SU-DHL-6 (cell line): ENCODE measurements around the gene ENTR1.

ENCODE experiments used
- H2AFZ ChIP-seq: fragments of 200-600 bp; sonication (generic); 2 replicates; pipeline ENCODE4 v1.6.1; 2014; ENCODE audit warnings: low read depth, mild to moderate bottlenecking, moderate library complexity, mixed read lengths, antibody characterized with exemption, low read length; ENCODE audit not compliant: severe bottlenecking
- H3F3A ChIP-seq: fragments of 200-600 bp; shearing (Covaris generic); 2 replicates; pipeline ENCODE4 v1.6.0; 2016; ENCODE audit warnings: antibody characterized with exemption, mild to moderate bottlenecking; ENCODE audit not compliant: insufficient read depth
- H3K27ac ChIP-seq: fragments of 200-600 bp; sonication (generic); 2 replicates; pipeline ENCODE4 v1.5.1; 2016; ENCODE audit warnings: low read depth, mild to moderate bottlenecking, low read length, moderate library complexity, mixed read lengths
- H3K27me3 ChIP-seq: fragments of 200-600 bp; sonication (generic), shearing (Covaris generic); 2 replicates; pipeline ENCODE4 v1.6.0; 2014; ENCODE audit warnings: mild to moderate bottlenecking, low read length
- H3K36me3 ChIP-seq: fragments of 200-600 bp; sonication (generic); 2 replicates; pipeline ENCODE4 v1.6.1; 2014; ENCODE audit warnings: mild to moderate bottlenecking, low read length, mixed read lengths
- H3K4me2 ChIP-seq: fragments of 300-600, 200-600 bp; shearing (Covaris generic), sonication (generic); 2 replicates; pipeline ENCODE4 v1.6.0; 2014; ENCODE audit warnings: low read length, low read depth, mild to moderate bottlenecking; ENCODE audit not compliant: poor library complexity, severe bottlenecking
- H3K4me3 ChIP-seq: fragments of 200-600 bp; sonication (generic); 2 replicates; pipeline ENCODE4 v1.5.1; 2014; ENCODE audit warnings: antibody characterized with exemption, low read length, mild to moderate bottlenecking, mixed read lengths; ENCODE audit not compliant: insufficient read depth, poor library complexity, severe bottlenecking
- H3K79me2 ChIP-seq: fragments of 200-600 bp; sonication (generic); 2 replicates; pipeline ENCODE4 v1.6.1; 2014; ENCODE audit warnings: mild to moderate bottlenecking, low read length, moderate library complexity; ENCODE audit not compliant: insufficient read depth
- H3K9ac ChIP-seq: fragments of 200-600 bp; sonication (generic); 2 replicates; pipeline ENCODE4 v1.7.0; 2014; ENCODE audit warnings: mild to moderate bottlenecking, low read length
- H3K9me2 ChIP-seq: fragments of 200-600 bp; sonication (generic); replicated peaks from 2 replicates; pipeline ENCODE4 v1.6.1; 2014; ENCODE audit warnings: low read length; ENCODE audit not compliant: insufficient read depth
- H3K9me3 ChIP-seq: fragments of 200-600 bp; sonication (generic); 2 replicates; pipeline ENCODE4 v1.6.1; 2014; ENCODE audit warnings: low read length, mixed read lengths; ENCODE audit not compliant: insufficient read depth
- H4K20me1 ChIP-seq: fragments of 200-600 bp; sonication (generic); 2 replicates; pipeline ENCODE4 v1.6.1; 2014; ENCODE audit warnings: low read depth, mild to moderate bottlenecking, antibody characterized with exemption, low read length, moderate library complexity, mixed read lengths
- EZH2phosphoT487 ChIP-seq: fragments of 200-600 bp; sonication (generic), shearing (Covaris generic); conservative IDR thresholded peaks from 2 replicates; pipeline ENCODE4 v1.6.1; 2018; ENCODE audit warnings: mild to moderate bottlenecking, antibody characterized with exemption, low read length, moderate library complexity, mixed read lengths
- TF ChIP-seq, protein P1 (sequence below): fragments of 200-600 bp; sonication (generic); IDR thresholded peaks from one replicate; pipeline ENCODE4 v1.5.1; 2017; ENCODE audit warnings: antibody characterized with exemption, mild to moderate bottlenecking, low read length, moderate library complexity; ENCODE audit not compliant: insufficient read depth, poor library complexity, severe bottlenecking

Gene ENTR1

DNA sequence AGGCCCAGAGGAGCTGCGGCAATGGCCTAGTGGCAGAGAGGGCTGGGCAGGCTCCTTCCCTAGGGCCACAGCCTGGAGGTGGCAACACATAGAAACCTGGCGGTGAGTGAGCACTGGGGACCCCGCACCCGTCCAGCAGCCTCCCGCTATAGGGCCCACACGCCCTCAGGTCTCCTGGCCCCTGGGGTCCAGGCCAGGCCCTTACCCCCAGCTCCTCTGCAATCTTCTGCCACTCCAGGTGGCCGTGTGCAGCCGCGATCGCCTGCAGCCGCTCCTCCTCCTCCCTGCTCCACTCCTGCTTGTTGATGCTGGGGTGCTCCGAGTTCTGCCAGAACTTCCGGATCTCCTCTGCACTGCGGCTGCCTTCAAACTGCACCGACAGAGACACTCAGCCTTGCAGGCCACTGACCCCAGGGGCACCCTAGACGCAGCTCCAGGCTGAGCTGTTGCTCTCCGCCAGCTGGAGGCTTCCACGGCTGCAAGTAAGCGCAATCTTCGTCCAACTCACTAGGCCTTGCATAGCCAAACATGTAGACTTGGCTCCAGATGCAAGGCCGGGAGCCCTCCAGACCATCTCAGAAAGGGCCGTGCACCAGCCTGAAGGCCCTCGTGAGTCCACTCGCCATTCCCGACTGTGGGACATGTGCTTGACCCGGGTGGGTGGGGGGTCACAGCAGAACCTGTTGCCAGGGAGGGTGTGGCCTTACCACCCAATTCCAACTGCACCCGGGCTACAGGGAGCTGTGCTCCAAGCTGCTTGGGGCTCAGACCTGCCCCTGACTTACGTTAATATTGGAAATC lies 18.5 kb downstream of the ENTR1 start:
- Histone ChIP-seq H3K4me3 (no peak overlapping the region), H3K36me3 (no peaks in the 10 kb centered on the region; the same call in 1 of the 2 replicates), H2AFZ (no peak overlapping the region), H3K9ac (no peak overlapping the region), H3K79me2 (no peaks in the 10 kb centered on the region), H3K9me3 (no peaks in the 10 kb centered on the region), H3F3A (no peaks in the 10 kb centered on the region), H4K20me1 (no peaks in the 10 kb centered on the region), H3K9me2 (no peaks in the 10 kb centered on the region), H3K27ac (no peak overlapping the region), H3K27me3 (no peaks in the 10 kb centered on the region), H3K4me2 (no peak overlapping the region)
- no peak for TF ChIP-seq EZH2phosphoT487
- TF ChIP-seq, protein P1, sequence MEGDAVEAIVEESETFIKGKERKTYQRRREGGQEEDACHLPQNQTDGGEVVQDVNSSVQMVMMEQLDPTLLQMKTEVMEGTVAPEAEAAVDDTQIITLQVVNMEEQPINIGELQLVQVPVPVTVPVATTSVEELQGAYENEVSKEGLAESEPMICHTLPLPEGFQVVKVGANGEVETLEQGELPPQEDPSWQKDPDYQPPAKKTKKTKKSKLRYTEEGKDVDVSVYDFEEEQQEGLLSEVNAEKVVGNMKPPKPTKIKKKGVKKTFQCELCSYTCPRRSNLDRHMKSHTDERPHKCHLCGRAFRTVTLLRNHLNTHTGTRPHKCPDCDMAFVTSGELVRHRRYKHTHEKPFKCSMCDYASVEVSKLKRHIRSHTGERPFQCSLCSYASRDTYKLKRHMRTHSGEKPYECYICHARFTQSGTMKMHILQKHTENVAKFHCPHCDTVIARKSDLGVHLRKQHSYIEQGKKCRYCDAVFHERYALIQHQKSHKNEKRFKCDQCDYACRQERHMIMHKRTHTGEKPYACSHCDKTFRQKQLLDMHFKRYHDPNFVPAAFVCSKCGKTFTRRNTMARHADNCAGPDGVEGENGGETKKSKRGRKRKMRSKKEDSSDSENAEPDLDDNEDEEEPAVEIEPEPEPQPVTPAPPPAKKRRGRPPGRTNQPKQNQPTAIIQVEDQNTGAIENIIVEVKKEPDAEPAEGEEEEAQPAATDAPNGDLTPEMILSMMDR: no peak

- peaks cover 4% of the 10 kb centered on the region; the same call in 1 of the 2 replicates for H3K36me3 ChIP-seq
- no peaks in the 10 kb centered on the region for H3K9me2 ChIP-seq
- TF ChIP-seq EZH2phosphoT487: no peak
- TF ChIP-seq, protein P1: no peak
- H3K79me2 ChIP-seq: no peaks in the 10 kb centered on the region
- no peak overlapping the region for H2AFZ ChIP-seq
- no peak overlapping the region for H3K4me2 ChIP-seq
- no peak overlapping the region for H3K4me3 ChIP-seq
- H3K9ac ChIP-seq: no peak overlapping the region
- no peaks in the 10 kb centered on the region for H3F3A ChIP-seq
- H3K27ac ChIP-seq: no peak overlapping the region
- H3K9me3 ChIP-seq: no peaks in the 10 kb centered on the region
- no peaks in the 10 kb centered on the region for H4K20me1 ChIP-seq
- H3K27me3 ChIP-seq: no peaks in the 10 kb centered on the region
These were observed 21.0 kb downstream of the ENTR1 start for GRCh38 chr9:136389396-136389795.

DNA sequence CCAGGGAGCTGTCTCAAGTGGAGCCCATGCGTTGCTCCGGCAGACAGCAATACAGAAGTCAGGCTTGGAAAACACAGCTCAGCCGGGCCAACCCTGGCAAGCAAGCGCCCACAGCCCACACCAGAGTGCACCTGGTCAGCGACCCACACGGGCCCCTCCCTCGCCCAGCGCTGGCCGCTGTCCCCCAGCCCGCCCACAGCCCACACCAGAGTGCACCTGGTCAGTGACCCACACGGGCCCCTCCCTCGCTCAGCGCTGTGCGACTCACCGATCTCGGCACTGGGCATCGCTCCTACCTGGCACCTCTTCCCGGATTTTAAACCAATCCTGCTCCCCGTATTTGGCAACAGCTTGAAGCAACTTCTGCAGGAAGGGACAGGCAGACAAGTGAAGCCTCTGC lies 23.2 kb downstream of the ENTR1 start:
- H3K9me2 ChIP-seq: no peaks in the 10 kb centered on the region

More for the DNA sequence above, 23.2 kb downstream of the ENTR1 start:
- Histone ChIP-seq H3K9me3 (no peaks in the 10 kb centered on the region), H3K36me3 (peaks cover 4% of the 10 kb centered on the region; the same call in 1 of the 2 replicates), H2AFZ (no peak overlapping the region), H3K4me3 (no peak overlapping the region), H4K20me1 (no peaks in the 10 kb centered on the region), H3K9ac (no peak overlapping the region), H3K4me2 (no peak overlapping the region), H3K27me3 (no peaks in the 10 kb centered on the region), H3F3A (no peaks in the 10 kb centered on the region), H3K27ac (no peak overlapping the region), H3K79me2 (no peaks in the 10 kb centered on the region)
- TF ChIP-seq, protein P1: no peak
- no peak for TF ChIP-seq EZH2phosphoT487
